Liver (tissue), 9 donors: ENCODE measurements around the gene NKX2-4. TPM values are rescaled to one million over a fixed set of nuclear protein-coding genes. Genes with fewer than 3 reads are reported as not detected.
"Not testable (repeated sequence)": the region's sequence is repeated elsewhere in the genome, so short reads cannot be mapped to it uniquely, and the experiment has no call there.

Experiments
- DNase-seq: peaks from one replicate; pipeline ENCODE4 v3.0.0-alpha.2; 2017; ENCODE audit warnings: low spot score
- H3K27ac ChIP-seq, 2 donors: one replicate each; pipeline ENCODE4 v1.7.0; 2013; ENCODE audit warnings: inconsistent platforms in 2 of 2, low read length in 2 of 2, control low read depth in 1 of 2, low read depth in 1 of 2, mild to moderate bottlenecking in 1 of 2
- H3K27me3 ChIP-seq, 4 donors: one replicate each; pipeline versions ENCODE4 v1.6.1 to v1.7.0; 2013; ENCODE audit warnings: low read length in 3 of 4, inconsistent platforms in 1 of 4, mild to moderate bottlenecking in 1 of 4, moderate library complexity in 1 of 4; ENCODE audit not compliant: control insufficient read depth in 4 of 4, insufficient read depth in 4 of 4
- H3K36me3 ChIP-seq, 4 donors: one replicate each; pipeline versions ENCODE4 v1.6.1 to v1.7.0; 2013; ENCODE audit warnings: low read length in 3 of 4, mild to moderate bottlenecking in 3 of 4, low read depth in 1 of 4, moderate library complexity in 1 of 4; ENCODE audit not compliant: control insufficient read depth in 4 of 4, insufficient read depth in 3 of 4
- H3K4me1 ChIP-seq, 4 donors: one replicate each; pipeline versions ENCODE4 v1.6.1 to v1.7.0; 2013; ENCODE audit warnings: low read length in 3 of 4, mild to moderate bottlenecking in 3 of 4, moderate library complexity in 1 of 4; ENCODE audit not compliant: control insufficient read depth in 4 of 4, insufficient read depth in 4 of 4
- H3K4me3 ChIP-seq, 3 donors: one replicate each; pipeline versions ENCODE4 v1.6.1 to v1.7.0; 2013; ENCODE audit warnings: low read length in 3 of 3, control low read depth in 1 of 3, low read depth in 1 of 3, mild to moderate bottlenecking in 1 of 3
- H3K9ac ChIP-seq, 2 donors: one replicate each; pipeline ENCODE4 v1.7.0; 2013; ENCODE audit warnings: low read length in 2 of 2, mild to moderate bottlenecking in 2 of 2, moderate library complexity in 2 of 2, control low read depth in 1 of 2, low read depth in 1 of 2
- H3K9me3 ChIP-seq, 4 donors: one replicate each; pipeline versions ENCODE4 v1.6.1 to v1.7.0; 2013; ENCODE audit warnings: low read length in 3 of 4; ENCODE audit not compliant: control insufficient read depth in 4 of 4
- EGR1 ChIP-seq, 2 donors: IDR thresholded peaks; 2 replicates each; pipeline ENCODE4 v1.6.1; 2016 to 2018; ENCODE audit warnings: antibody characterized with exemption in 2 of 2, low read depth in 2 of 2
- FOXA1 ChIP-seq: IDR thresholded peaks from 2 replicates; pipeline ENCODE4 v1.6.1; 2016; ENCODE audit warnings: antibody characterized with exemption
- FOXA2 ChIP-seq: IDR thresholded peaks from 2 replicates; pipeline ENCODE4 v1.6.1; 2016; ENCODE audit warnings: antibody characterized with exemption
- GABPA ChIP-seq, 2 donors: IDR thresholded peaks in 1 of 2; conservative IDR thresholded peaks in 1 of 2; 2 replicates each; pipeline ENCODE4 v1.6.1; 2016; ENCODE audit warnings: antibody characterized with exemption in 2 of 2, mild to moderate bottlenecking in 1 of 2, moderate library complexity in 1 of 2
- HNF4A ChIP-seq, 2 donors: conservative IDR thresholded peaks; 2 replicates each; pipeline ENCODE4 v1.6.1; 2016; ENCODE audit warnings: antibody characterized with exemption in 2 of 2, mild to moderate bottlenecking in 2 of 2
- JUND ChIP-seq, 2 donors: IDR thresholded peaks; 2 replicates each; pipeline ENCODE4 v1.6.1; 2016; ENCODE audit warnings: antibody characterized with exemption in 2 of 2
- NR2F2 ChIP-seq: IDR thresholded peaks from 2 replicates; pipeline ENCODE4 v1.6.1; 2016; ENCODE audit warnings: antibody characterized with exemption
- RAD21 ChIP-seq, 2 donors: IDR thresholded peaks; 2 replicates each; pipeline ENCODE4 v1.6.1; 2016; ENCODE audit warnings: antibody characterized with exemption in 2 of 2, mild to moderate bottlenecking in 2 of 2
- SP1 ChIP-seq: IDR thresholded peaks from 2 replicates; pipeline ENCODE4 v1.6.1; 2018; ENCODE audit warnings: antibody characterized with exemption, mild to moderate bottlenecking
- YY1 ChIP-seq: IDR thresholded peaks from 2 replicates; pipeline ENCODE4 v1.6.1; 2016; ENCODE audit warnings: antibody characterized with exemption, mild to moderate bottlenecking
- WGBS: extraction: QIAGEN DNeasy Blood & Tissue Kit; methylation state at CpG from one replicate; pipeline ENCODE4 v1.1.7; 2013; 5-methylcytosine and 5-hydroxymethylcytosine counted together
- polyA plus RNA-seq, 2 donors: library from polyadenylated mRNA; stranded (reverse) in 1 of 2; unstranded in 1 of 2; fragments of 200-250 nt in 1 of 2; fragments of >200 nt in 1 of 2; fragmentation: Nextera tagmentation in 1 of 2; extraction: Ambion mirVana in 1 of 2; gene quantifications; one replicate each; pipeline versions ENCODE4 v1.2.1 to v1.2.3, GENCODE V29; 2013 to 2015
- total RNA-seq, 2 donors: library from RNA; depleted of rRNA; stranded (reverse); fragments of >200 nt; gene quantifications; one replicate each; pipeline ENCODE4 v1.2.3, GENCODE V29; 2014
- TF ChIP-seq, protein P1 (sequence below): IDR thresholded peaks from 2 replicates; pipeline ENCODE4 v1.6.1; 2016; ENCODE audit warnings: antibody characterized with exemption, mild to moderate bottlenecking
- TF ChIP-seq, protein P2 (sequence below): IDR thresholded peaks from 2 replicates; pipeline ENCODE4 v1.6.1; 2016; ENCODE audit warnings: antibody characterized with exemption
- TF ChIP-seq, protein P3 (sequence below): IDR thresholded peaks from 2 replicates; pipeline ENCODE4 v1.6.1; 2016; ENCODE audit warnings: antibody characterized with exemption
- donor health status: healthy.
- donor health status: healthy.
- donor health status: healthy.
- donor health status: healthy.
- donor health status: healthy.

The NKX2-4 gene
- total and polyA plus RNA-seq, 4 donors: not detected

DNA sequence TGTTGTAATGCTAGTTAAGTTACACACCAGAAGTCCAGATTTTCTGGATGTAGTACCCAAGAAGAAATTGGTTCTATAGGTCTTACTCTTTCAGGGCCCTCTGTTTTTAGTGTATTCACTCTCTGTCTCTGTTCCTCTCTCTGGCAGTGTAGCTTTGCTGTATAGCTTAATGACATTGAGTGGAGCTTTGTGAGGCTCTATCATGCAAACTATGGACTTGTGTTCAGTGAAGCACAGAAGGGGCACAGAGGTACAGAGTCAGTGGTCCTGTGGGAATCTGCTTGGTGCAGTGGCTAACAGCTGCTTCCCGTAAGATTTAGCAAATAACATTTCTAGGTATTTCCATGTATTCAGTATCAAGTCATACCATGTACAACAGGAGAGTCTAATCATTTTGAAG is 26.1 kb downstream of the NKX2-4 start:
- Histone ChIP-seq H3K4me3 (no peak overlapping the region), H3K9me3 (no peaks in the 10 kb centered on the region), H3K36me3 (peaks cover 3 to 41% (median 26%) of the 10 kb centered on the region in 4 donors), H3K27me3 (no peaks in the 10 kb centered on the region), H3K9ac (no peak overlapping the region), H3K27ac (no peak overlapping the region), H3K4me1 (no peaks in the 10 kb centered on the region)
- DNase-seq: no peak
- 97% methylated on average over 1 of the region's 1 CpG for WGBS
- TF ChIP-seq EGR1 (IDR thresholded peaks at IDR 0.05; ENCODE audit: low read depth in 2 of 2) (no peak), HNF4A (conservative IDR thresholded peaks at IDR 0.05) (no peak), SP1 (no peak), FOXA2 (no peak), FOXA1 (no peak), JUND (IDR thresholded peaks at IDR 0.05) (no peak), YY1 (no peak), NR2F2 (no peak)
- TF ChIP-seq, protein P1, sequence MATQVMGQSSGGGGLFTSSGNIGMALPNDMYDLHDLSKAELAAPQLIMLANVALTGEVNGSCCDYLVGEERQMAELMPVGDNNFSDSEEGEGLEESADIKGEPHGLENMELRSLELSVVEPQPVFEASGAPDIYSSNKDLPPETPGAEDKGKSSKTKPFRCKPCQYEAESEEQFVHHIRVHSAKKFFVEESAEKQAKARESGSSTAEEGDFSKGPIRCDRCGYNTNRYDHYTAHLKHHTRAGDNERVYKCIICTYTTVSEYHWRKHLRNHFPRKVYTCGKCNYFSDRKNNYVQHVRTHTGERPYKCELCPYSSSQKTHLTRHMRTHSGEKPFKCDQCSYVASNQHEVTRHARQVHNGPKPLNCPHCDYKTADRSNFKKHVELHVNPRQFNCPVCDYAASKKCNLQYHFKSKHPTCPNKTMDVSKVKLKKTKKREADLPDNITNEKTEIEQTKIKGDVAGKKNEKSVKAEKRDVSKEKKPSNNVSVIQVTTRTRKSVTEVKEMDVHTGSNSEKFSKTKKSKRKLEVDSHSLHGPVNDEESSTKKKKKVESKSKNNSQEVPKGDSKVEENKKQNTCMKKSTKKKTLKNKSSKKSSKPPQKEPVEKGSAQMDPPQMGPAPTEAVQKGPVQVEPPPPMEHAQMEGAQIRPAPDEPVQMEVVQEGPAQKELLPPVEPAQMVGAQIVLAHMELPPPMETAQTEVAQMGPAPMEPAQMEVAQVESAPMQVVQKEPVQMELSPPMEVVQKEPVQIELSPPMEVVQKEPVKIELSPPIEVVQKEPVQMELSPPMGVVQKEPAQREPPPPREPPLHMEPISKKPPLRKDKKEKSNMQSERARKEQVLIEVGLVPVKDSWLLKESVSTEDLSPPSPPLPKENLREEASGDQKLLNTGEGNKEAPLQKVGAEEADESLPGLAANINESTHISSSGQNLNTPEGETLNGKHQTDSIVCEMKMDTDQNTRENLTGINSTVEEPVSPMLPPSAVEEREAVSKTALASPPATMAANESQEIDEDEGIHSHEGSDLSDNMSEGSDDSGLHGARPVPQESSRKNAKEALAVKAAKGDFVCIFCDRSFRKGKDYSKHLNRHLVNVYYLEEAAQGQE: no peak

DNA sequence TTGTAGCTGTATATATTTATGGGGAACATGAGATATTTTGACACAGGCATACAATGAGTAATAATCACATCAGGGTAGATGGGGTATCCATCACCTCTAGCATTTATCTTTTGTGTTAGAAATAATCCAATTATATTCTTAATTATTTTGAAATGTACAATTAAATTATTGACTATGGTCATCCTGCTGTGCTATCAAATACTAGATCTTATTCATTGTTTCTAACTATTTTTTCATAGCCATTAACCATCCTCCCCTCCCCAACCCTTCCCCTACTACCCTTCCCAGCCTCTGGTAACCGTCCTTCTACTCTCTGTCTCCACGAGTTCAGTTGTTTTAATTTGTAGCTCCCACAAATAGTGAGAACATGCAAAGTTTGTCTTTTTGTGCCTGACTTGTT is 28.5 kb downstream of the NKX2-4 start:
- TF ChIP-seq, protein P1: no peak
- TF ChIP-seq GABPA (IDR thresholded peaks at IDR 0.05 in 1 of 2, conservative IDR thresholded peaks at IDR 0.05 in 1 of 2): no peak
- TF ChIP-seq, protein P2, sequence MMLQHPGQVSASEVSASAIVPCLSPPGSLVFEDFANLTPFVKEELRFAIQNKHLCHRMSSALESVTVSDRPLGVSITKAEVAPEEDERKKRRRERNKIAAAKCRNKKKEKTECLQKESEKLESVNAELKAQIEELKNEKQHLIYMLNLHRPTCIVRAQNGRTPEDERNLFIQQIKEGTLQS: no peak
- no peak for TF ChIP-seq RAD21 (IDR thresholded peaks at IDR 0.05)
- TF ChIP-seq, protein P3, sequence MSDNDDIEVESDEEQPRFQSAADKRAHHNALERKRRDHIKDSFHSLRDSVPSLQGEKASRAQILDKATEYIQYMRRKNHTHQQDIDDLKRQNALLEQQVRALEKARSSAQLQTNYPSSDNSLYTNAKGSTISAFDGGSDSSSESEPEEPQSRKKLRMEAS: no peak
- TF ChIP-seq NR2F2: no peak
- no peak for TF ChIP-seq EGR1 (IDR thresholded peaks at IDR 0.05; ENCODE audit: low read depth in 2 of 2)
- Histone ChIP-seq H3K36me3 (peaks cover 9 to 42% (median 32%) of the 10 kb centered on the region in 4 donors), H3K9ac (no peak overlapping the region), H3K27me3 (no peaks in the 10 kb centered on the region), H3K27ac (no peak overlapping the region), H3K4me3 (no peak overlapping the region), H3K4me1 (no peaks in the 10 kb centered on the region), H3K9me3 (no peaks in the 10 kb centered on the region)
- DNase-seq: no peak
- WGBS: 51% methylated on average over 2 of the region's 2 CpGs

DNA sequence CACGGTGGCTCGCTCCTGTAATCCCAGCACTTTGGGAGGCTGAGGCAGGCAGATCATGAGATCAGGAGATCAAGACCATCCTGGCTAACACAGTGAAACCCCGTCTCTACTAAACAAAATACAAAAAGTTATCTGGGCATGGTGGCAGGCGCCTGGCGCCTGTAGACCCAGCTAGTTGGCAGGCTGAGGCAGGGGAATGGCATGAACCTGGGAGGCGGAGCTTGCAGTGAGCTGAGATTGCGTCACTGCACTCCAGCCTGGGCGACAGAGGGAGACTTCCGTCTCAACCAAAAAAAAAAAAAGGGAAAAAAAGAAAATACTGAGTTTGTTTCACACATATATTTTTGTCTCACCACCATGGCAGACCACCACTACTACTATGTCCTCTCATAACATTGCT is 31.1 kb downstream of the NKX2-4 start:
- peaks cover 12 to 46% (median 37%) of the 10 kb centered on the region in 4 donors for H3K36me3 ChIP-seq
- not testable (repeated sequence) for H3K4me3 ChIP-seq, DNase-seq, H3K4me1 ChIP-seq, H3K27ac ChIP-seq, H3K9me3 ChIP-seq, H3K9ac ChIP-seq, H3K27me3 ChIP-seq
- 84% methylated on average over 9 of the region's 9 CpGs for WGBS
